GM12878 (cell line): ENCODE results near the gene ETS1. TPM values are rescaled to one million over a fixed set of nuclear protein-coding genes. Genes with fewer than 3 reads are reported as not detected.

Source experiments
- NRF1 ChIP-seq: conservative IDR thresholded peaks from 2 replicates; pipeline ENCODE4 v1.6.1; 2011; ENCODE audit warnings: mild to moderate bottlenecking, low read depth, low read length, improper control_type of control experiment
- PKNOX1 ChIP-seq: fragments of 450-650 bp; IDR thresholded peaks from 2 replicates; pipeline ENCODE4 v1.6.1; 2016; ENCODE audit warnings: mild to moderate bottlenecking
- PRDM15 ChIP-seq: fragments of 450-650 bp; formaldehyde crosslinking; IDR thresholded peaks from 2 replicates; pipeline ENCODE4 v1.4.0; 2020; ENCODE audit warnings: mild to moderate bottlenecking, moderate library complexity
- ZBTB4 ChIP-seq: fragments of 450-650 bp; formaldehyde crosslinking; IDR thresholded peaks from 2 replicates; pipeline ENCODE4 v1.4.0; 2022; ENCODE audit warnings: mild to moderate bottlenecking, moderate library complexity
- ZSCAN29 ChIP-seq: fragments of 450-650 bp; IDR thresholded peaks from 2 replicates; pipeline ENCODE4 v1.6.1; 2017; ENCODE audit warnings: mild to moderate bottlenecking, moderate library complexity
- polyA plus RNA-seq, 11 experiments: library from polyadenylated mRNA; depleted of rRNA in 4 of 11; unstranded in 6 of 11; stranded (reverse) in 5 of 11; fragments of >200 nt; fragmentation: Nextera tagmentation in 4 of 11; fragmentation: Illumina TruSeq in 1 of 11; extraction: Ambion mirVana in 4 of 11; extraction: Trizol in 1 of 11; gene quantifications; 1 replicate in 1 of 11; 2 replicates in 10 of 11; pipeline versions ENCODE4 v1.2.1 to v1.2.3, GENCODE V29; 2011 to 2016; ENCODE audit warnings: inconsistent platforms in 2 of 11, missing spikeins in 2 of 11, low read depth in 1 of 11
- total RNA-seq, 4 experiments: library from RNA; depleted of rRNA in 3 of 4; stranded (reverse); fragments of >200 nt in 3 of 4; fragmentation: Illumina TruSeq in 1 of 4; extraction: Trizol in 1 of 4; gene quantifications; 2 replicates each; pipeline versions ENCODE4 v1.2.1 to v1.2.3, GENCODE V29; 2013 to 2021

Gene ETS1
- total and polyA plus RNA-seq, 10 of the 15 experiments (the other 5 are each of a cell fraction or from before 2014, with no cell fraction given) = 12.5 to 112 (median 55.5) TPM

GRCh38 chr11:128597209-128597608, 9.9 kb upstream of the ETS1 start (continued):
- TF ChIP-seq PRDM15 (CRISPR knock-in tag) (no peak), PKNOX1 (no peak), ZSCAN29 (no peak), ZBTB4 (CRISPR knock-in tag) (no peak), NRF1 (no peak)
